Loucy (cell line): ENCODE measurements around the gene RAB31.

Experiments used
- CTCF ChIP-seq: fragments of 200-600 bp; sonication (generic); conservative IDR thresholded peaks from 2 replicates; pipeline ENCODE4 v1.5.1; 2014; ENCODE audit warnings: mild to moderate bottlenecking, antibody characterized with exemption, low read length
- EZH2phosphoT487 ChIP-seq: fragments of 200-600 bp; IDR thresholded peaks from 2 replicates; pipeline ENCODE4 v1.6.1; 2018; ENCODE audit warnings: antibody characterized with exemption, mild to moderate bottlenecking, moderate library complexity, borderline replicate concordance

- TF ChIP-seq CTCF (no peak), EZH2phosphoT487 (no peak)
Observed at GRCh38 chr18:9790261-9790660, 82.2 kb downstream of the RAB31 start.
